Cardiac muscle cell (in vitro differentiated cells and primary cell): Measurements from ENCODE around the gene TNNI2. TPM values are rescaled to one million over a fixed set of nuclear protein-coding genes. Genes with fewer than 3 reads are reported as not detected.
"Not testable (repeated sequence)": the region's sequence is repeated elsewhere in the genome, so short reads cannot be mapped to it uniquely, and the experiment has no call there.

Experiments used
- DNase-seq, 2 donors: peaks; one replicate each; pipeline versions ENCODE4 v3.0.0 to v3.0.0-alpha.2; 2010 to 2017; ENCODE audit warnings: low read depth in 1 of 2, low spot score in 1 of 2
- H3K27ac ChIP-seq: fragments of 200-600 bp; sonication (generic); 2 replicates; pipeline ENCODE4 v1.5.1; 2016
- H3K27me3 ChIP-seq: fragments of 200-600 bp; sonication (generic); 2 replicates; pipeline ENCODE4 v1.6.0; 2016; ENCODE audit warnings: control low read depth
- H3K36me3 ChIP-seq: fragments of 200-600 bp; sonication (generic); 2 replicates; pipeline ENCODE4 v1.5.1; 2016; ENCODE audit warnings: control low read depth
- H3K4me1 ChIP-seq: fragments of 200-600 bp; sonication (generic); 2 replicates; pipeline ENCODE4 v1.8.1; 2017; ENCODE audit warnings: low read depth, mild to moderate bottlenecking, mixed run types
- H3K4me3 ChIP-seq: fragments of 200-600 bp; sonication (generic); 2 replicates; pipeline ENCODE4 v1.5.1; 2016; ENCODE audit warnings: mild to moderate bottlenecking
- H3K9me3 ChIP-seq: fragments of 200-600 bp; sonication (generic); 2 replicates; pipeline ENCODE4 v1.5.1; 2017; ENCODE audit warnings: low read depth, mild to moderate bottlenecking, control low read depth
- polyA plus RNA-seq: library from polyadenylated mRNA; unstranded; fragments of >200 nt; fragmentation: Nextera tagmentation; extraction: Ambion mirVana; gene quantifications from 2 replicates; pipeline ENCODE4 v1.2.1, GENCODE V29; 2016
- total RNA-seq: library from RNA; depleted of rRNA; stranded (reverse); fragments of >200 nt; gene quantifications from 2 replicates; pipeline ENCODE4 v1.2.3, GENCODE V29; 2016
- TF ChIP-seq, protein P1 (sequence below): IDR thresholded peaks from 2 replicates; pipeline ENCODE4 v1.5.1; 2012; ENCODE audit warnings: low read depth, mild to moderate bottlenecking, low read length

Gene TNNI2
- total and polyA plus RNA-seq, 2 experiments from 2014 or later, result 2.5 to 3.9 TPM

GRCh38 chr11:1872267-1872985 is 33.6 kb downstream of the TNNI2 start:
- TF ChIP-seq, protein P1, sequence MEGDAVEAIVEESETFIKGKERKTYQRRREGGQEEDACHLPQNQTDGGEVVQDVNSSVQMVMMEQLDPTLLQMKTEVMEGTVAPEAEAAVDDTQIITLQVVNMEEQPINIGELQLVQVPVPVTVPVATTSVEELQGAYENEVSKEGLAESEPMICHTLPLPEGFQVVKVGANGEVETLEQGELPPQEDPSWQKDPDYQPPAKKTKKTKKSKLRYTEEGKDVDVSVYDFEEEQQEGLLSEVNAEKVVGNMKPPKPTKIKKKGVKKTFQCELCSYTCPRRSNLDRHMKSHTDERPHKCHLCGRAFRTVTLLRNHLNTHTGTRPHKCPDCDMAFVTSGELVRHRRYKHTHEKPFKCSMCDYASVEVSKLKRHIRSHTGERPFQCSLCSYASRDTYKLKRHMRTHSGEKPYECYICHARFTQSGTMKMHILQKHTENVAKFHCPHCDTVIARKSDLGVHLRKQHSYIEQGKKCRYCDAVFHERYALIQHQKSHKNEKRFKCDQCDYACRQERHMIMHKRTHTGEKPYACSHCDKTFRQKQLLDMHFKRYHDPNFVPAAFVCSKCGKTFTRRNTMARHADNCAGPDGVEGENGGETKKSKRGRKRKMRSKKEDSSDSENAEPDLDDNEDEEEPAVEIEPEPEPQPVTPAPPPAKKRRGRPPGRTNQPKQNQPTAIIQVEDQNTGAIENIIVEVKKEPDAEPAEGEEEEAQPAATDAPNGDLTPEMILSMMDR, result no peak
- H3K27me3 ChIP-seq, result peaks cover 8% of the 10 kb centered on the region
- H3K27ac ChIP-seq, result no peak overlapping the region
- no peak overlapping the region for H3K4me3 ChIP-seq
- H3K9me3 ChIP-seq, result no peaks in the 10 kb centered on the region
- no peaks in the 10 kb centered on the region for H3K36me3 ChIP-seq
- no peak for DNase-seq
- H3K4me1 ChIP-seq, result no peaks in the 10 kb centered on the region

- Histone ChIP-seq H3K4me1 (no peaks in the 10 kb centered on the region), H3K27ac (no peak overlapping the region), H3K27me3 (peaks cover 8% of the 10 kb centered on the region), H3K9me3 (no peaks in the 10 kb centered on the region), H3K36me3 (no peaks in the 10 kb centered on the region), H3K4me3 (no peak overlapping the region)
- TF ChIP-seq, protein P1, result no peak
- peak in 1 of 2 donors; percentile 63 for DNase-seq
Observed at GRCh38 chr11:1873048-1873812, 34.4 kb downstream of the TNNI2 start.

GRCh38 chr11:1873813-1874150 is 35.0 kb downstream of the TNNI2 start:
- not testable (repeated sequence) for DNase-seq, H3K27ac ChIP-seq, H3K27me3 ChIP-seq, H3K9me3 ChIP-seq, H3K4me3 ChIP-seq, H3K4me1 ChIP-seq, H3K36me3 ChIP-seq

DNA sequence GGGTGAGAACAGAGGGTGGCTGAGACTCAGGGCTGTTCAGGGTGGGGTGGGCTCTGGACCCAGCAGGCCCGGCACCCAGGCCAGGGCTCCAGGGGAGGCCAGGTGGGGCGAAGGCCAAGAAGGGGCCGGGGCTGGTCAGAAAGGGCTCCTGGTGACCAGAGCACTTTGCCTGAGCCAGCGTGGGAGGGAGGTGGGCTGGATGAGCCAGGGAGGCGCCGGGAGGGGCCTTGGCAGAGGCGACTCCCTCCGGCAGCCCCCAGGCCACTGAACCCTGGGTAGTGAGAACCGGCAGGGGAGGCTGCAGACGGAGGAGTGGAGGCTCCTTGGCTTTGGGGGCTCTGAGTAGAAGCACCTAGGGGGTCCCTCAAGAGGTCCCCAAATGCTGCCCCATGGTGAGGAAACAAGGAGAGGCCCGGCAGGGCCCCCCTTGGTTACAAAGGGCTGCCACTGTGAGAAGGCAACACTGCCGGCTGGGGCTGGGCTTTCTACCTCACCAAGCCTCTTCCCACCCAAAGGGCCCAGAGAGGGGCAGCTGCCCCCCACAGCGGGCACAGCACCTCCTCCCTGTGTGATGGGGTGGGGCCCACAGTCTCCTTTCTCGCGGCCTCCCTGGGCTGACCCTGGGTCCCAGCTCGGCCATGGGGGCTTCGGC is 35.8 kb downstream of the TNNI2 start:
- DNase-seq, H3K4me1 ChIP-seq, H3K36me3 ChIP-seq, H3K4me3 ChIP-seq, H3K9me3 ChIP-seq, H3K27me3 ChIP-seq, H3K27ac ChIP-seq: not testable (repeated sequence)

GRCh38 chr11:1875093-1875850 is 36.5 kb downstream of the TNNI2 start:
- TF ChIP-seq, protein P1, result no peak
- Histone ChIP-seq H3K36me3 (no peaks in the 10 kb centered on the region), H3K27me3 (peaks cover 2% of the 10 kb centered on the region), H3K4me1 (no peaks in the 10 kb centered on the region), H3K27ac (no peak overlapping the region), H3K4me3 (no peak overlapping the region), H3K9me3 (no peaks in the 10 kb centered on the region)
- no peak for DNase-seq

GRCh38 chr11:1875851-1876301 is 37.1 kb downstream of the TNNI2 start:
- H3K4me3 ChIP-seq, H3K9me3 ChIP-seq, H3K4me1 ChIP-seq, DNase-seq, H3K36me3 ChIP-seq, H3K27ac ChIP-seq, H3K27me3 ChIP-seq: not testable (repeated sequence)
